Breast epithelium (tissue), 3 donors: ENCODE measurements around the gene ZRSR2.
"Not testable (repeated sequence)": the region's sequence is repeated elsewhere in the genome, so short reads cannot be mapped to it uniquely, and the experiment has no call there.

Experiments
- CTCF ChIP-seq, 3 donors: fragments of 450-650 bp; IDR thresholded peaks; one replicate each; pipeline ENCODE4 v1.5.1; 2016 to 2017; ENCODE audit warnings: antibody characterized with exemption in 3 of 3, mild to moderate bottlenecking in 3 of 3, moderate library complexity in 3 of 3
- POLR2A ChIP-seq: fragments of 450-650 bp; IDR thresholded peaks from one replicate; pipeline ENCODE4 v1.6.1; 2016; ENCODE audit warnings: antibody characterized with exemption, mild to moderate bottlenecking, moderate library complexity
- POLR2AphosphoS5 ChIP-seq, 3 donors: sonication (generic); formaldehyde crosslinking; IDR thresholded peaks; one replicate each; pipeline ENCODE4 v1.6.1; 2017; ENCODE audit warnings: antibody characterized with exemption in 3 of 3

DNA sequence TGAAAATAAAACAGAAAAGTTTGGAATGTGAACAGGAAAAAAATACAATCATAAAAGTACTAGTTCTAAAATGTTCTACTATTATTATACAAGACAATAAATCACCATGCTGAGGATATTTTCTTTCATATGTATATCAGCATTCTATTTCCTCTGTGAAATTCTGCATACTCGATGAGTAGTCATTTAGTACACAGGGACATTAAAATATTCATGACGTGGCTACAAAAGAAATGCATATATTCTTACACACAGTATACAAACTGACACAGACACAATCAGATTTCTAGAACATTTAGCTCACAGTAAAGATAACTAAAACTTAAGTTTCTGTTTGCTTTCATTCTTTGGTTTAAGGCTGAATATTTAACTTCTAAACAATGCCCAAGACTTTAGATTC lies 41.1 kb downstream of the ZRSR2 start:
- TF ChIP-seq POLR2A; CTCF (IDR thresholded peaks at IDR 0.05); POLR2AphosphoS5 (IDR thresholded peaks at IDR 0.05): not testable (repeated sequence)
